Ramos (cell line): ENCODE data around the gene GFPT2.
"Not testable (repeated sequence)": the region's sequence is repeated elsewhere in the genome, so short reads cannot be mapped to it uniquely, and the experiment has no call there.

ENCODE experiments used
- in situ Hi-C: fragments of 300-500 bp; cut with MboI; formaldehyde crosslinking; loops from one replicate; pipeline ENCODE4 v1.14.3; 2022; ENCODE audit warnings: low sequenced_read_pairs; ENCODE audit not compliant: unreplicated experiment

GFPT2 gene

DNA sequence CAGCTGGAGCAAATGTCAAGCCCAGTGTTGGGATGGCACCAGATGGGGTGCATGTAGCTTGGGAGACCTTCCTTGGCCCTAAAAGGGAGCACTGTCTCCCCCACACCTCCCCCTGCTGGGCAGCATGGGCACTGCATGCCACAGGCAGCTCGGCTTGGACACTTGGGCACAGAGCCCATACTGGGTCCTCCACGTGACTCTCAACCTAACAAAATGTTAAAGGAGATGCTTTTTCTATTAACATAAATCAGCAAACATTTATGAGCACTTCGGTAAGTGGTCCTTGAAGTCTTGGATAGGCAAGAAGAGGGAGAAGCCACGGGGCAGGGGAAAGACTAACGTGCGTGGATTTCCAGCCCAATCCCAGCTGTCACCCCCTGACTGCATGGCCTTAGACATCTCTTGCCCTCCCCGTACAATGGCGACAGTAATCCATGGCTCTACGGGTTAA is 37.3 kb downstream of the GFPT2 start:
- in situ Hi-C loops: no loop called here

DNA sequence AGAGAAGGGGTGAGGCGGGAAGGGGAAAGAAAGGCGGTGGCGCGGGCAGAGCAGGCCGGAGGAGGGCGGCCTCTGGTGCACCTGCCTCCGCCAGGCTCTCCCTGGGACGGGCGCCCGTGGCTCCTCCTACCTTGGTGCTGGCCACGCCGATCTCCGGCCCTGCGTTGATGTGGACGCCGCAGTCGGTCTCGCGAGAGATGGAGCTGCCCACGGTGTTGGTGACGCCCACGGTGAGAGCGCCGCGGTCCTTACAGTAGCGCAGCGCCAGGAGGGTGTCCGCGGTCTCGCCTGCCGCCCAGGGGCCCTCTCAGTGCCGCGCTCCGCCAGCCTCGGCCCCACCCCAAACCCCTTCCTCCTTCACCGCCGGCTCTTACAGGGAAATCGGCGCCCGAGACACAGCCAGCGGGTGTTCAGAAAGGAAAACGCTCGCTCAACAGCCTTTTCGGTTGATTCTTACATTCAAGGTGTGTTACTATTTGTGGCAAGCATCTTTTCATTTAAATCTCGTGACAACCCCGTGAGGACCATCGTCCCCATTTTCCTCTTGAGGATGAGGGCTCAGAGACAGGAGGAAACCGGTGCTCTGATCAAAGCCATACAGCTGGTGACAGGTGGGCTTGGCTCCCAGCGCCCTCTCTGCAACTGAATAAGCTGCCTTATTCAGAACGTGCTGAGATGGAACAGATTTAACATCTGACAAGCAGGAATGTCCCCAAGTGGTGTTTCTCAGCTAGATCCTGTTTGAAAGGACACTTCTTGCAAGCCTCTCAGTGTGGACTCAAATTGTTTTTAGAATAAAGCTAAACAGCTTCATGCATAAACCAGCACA is 39.2 kb downstream of the GFPT2 start:
- in situ Hi-C loops: no loop called here

DNA sequence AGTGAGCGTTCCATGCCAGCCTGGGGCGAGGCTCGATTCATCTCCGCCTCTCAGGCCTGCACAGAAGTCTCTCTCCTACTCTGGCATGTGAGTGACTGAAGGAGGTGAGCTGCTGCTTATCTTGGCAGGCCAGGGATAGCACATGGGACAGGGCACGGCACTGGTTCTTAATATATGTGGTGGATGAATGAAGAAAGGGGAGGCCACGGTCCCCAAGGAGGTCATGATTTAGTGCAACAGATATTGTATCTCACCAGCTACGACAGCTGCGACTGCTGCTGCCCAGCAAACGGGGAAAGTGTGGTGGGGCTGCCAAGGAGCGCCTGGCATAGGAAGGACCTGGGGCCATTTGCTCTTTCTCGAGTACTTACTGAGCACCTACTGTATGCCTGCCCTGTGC is 41.9 kb downstream of the GFPT2 start:
- in situ Hi-C loops: no loop called here

DNA sequence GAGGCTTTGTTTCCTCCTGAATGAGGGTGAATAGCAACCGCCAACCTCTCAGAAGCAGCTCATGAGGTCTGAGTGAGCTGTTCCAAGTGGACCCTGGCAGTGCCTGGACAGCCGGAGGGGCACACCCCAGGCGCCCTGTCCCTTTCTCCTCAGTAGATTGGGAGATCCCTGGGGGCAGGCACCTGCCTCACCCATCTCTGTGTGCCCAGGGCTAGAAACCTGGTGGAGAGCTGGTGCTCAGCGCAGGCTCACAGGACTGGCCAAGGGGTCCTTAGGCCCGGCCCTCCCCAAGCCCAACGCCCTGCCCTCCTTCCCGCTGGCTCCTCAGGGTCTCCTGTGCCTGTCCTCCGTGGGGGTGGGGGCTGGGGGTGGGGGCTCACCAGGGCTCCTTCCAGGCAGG is 46.3 kb downstream of the GFPT2 start:
- in situ Hi-C loops: no loop called here

DNA sequence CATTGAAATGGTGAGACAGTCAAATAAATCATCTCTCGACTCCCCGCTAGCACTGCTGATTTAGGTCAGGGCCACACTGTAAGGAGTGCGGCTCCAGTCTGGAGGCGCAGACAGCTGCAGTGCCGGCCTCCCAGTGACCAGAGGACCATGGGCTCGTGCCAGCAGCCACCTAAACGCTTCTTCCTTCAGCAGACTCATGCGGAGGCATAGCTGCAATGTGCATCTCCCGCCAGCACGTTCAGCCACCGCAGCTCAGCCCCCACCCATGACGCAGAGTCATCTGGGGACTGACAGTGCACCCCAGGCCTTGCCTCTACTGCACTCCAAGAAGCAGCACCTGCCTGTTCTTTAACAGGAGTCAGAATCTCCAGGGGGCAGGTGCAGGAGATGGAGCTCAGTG is 47.7 kb downstream of the GFPT2 start:
- in situ Hi-C loops: no loop called here

DNA sequence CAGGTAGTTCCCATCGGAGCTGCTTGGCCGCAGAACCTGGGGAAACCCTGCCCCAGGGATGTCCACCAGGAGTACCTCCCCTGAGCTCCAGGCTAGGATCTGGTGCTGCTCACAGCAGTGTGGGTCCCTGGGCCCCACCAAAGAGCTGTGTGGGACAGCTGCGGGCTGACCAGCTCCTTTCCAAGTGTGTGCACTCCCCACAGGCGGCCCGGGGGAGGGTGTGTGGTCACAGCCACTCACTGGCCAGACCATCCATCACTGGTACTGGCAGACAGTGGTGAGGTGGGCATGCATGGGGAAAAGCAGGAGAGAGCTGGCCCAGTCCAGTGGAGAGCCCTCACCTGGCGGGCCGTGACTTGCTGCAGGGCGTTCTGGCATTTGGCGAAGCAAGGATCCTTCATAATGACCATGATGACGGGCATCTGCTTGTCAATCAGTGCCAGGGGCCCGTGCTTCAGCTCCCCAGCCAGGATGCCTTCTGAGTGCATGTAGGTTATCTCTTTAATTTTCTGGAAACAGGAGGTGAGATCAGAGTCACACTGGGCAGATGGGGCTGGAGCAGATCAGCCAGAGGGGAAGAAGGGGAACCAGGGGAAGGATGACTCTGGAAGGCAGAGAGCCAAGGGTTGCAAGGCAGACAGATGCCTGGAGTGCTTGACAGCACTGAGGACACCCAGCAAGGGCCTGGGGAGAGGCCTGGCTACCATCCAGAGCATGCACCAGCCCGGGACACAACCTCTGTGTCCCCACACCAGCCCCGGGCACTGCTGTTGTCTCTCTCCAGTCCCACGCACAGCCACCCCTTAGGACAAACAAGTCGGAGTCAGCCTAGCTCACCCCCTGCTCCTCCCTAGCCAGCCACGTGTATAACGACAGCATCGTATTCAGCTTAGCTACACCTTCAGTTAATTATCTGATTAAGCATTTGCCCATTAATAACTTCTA is 48.4 kb downstream of the GFPT2 start:
- in situ Hi-C loops: no loop called here

DNA sequence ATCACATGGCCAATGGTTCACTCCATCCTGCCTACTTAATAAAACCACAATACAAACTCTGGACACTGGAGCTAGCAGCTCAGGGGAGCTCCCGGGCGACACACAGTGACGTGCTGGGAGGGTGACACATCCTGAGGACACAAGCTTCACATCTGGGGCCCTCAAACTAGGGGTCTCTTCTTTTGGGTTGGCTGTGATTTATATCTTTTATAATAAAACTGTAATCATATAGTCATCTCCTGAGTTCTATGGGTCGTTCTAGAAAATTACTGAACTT is 49.2 kb downstream of the GFPT2 start:
- in situ Hi-C loops: no loop called here

DNA sequence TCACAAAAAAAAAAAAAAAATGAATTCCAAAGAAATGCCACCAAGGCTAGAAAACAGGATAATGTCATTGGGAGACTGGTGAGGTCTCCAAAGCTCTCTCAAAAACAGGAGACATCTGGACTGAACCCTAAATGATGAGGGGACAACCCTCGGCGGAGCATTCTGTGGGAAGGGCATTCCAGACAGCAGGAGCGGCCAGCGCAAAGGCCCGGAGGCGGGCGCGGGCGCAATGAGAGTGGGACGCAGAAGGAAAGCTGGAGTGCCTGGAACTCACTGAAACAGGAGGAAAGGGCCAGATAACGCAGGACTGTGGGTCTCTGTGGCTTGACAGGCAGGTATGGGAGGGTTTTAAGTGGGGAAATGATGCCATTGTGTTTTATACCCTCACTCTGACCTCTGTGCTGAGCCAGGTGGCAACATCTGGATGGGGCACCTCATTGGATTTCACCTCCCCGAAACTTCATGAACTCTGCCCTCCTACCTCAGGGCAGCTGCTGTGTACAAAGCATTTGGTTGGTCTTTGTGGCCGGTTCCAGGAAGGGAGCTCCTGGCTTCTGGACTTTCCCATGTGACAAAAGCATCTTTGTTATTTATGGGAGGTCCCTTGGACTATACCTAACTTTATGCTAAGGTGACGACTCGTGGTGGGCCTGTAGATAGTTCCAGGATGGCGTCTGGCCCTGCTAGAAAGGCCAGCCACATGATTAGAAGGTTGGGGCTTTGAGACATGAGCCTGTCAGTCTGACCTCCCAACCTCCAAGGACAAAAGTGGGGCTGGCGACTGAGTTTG is 49.7 kb downstream of the GFPT2 start:
- in situ Hi-C loops: no loop called here

DNA sequence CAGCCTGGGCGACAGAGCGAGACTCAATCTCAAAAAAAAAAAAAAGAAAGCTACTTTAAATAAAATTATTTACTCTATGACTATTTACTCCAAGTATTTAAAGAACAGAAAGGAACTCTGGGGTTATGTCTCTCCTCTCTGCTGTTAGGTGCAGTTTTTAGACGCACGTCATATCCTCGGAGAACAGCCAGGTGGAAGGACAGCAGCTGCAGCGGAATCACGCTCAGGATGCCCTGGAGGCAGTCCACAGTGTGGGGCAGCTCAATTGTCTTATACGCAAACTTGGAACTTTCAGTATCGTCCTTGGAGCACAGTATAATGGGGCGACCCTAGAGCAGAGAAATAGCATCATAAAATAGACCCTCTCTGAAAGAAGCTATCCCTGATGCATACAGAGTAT is 50.9 kb downstream of the GFPT2 start:
- in situ Hi-C loops: no loop called here

DNA sequence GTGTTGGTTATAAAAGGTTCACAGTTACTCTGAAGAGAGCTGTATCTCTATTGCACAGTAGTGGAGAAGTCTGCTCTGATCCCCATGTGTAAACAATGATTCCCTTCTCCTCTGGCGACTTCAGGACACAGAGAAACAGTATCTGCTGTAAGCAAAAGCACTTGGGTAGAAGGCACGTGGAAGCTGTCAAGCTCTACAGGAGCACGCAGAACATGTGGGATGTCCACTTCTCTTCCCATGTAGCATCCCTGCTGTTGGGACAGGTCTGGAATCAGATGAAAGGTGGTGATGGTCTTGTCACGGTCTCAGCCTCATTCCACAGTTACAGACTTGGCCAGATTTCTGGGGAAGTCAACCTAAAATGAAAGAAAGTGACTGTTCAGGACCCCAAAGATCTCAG is 51.9 kb downstream of the GFPT2 start:
- in situ Hi-C loops: no loop called here

DNA sequence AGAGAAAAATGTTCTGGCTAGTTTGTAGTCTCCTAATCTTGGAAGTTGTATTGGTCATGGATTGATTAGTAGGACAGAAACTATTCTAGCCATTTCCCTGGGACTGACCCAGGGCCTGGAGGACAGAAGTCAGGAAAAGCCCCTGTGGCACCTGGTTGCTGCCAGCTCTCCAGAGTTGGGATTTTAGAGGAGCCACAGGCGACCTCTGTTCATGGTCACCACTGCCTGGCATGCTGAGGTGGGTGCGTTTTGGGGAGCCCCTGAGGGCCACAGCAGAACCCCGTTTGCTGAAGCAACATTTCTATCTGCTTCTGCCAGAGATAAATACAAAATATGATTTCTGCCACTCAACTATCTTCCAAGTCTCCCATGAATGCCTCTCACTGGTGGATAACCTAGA is 53.6 kb downstream of the GFPT2 start:
- in situ Hi-C loops: no loop called here

DNA sequence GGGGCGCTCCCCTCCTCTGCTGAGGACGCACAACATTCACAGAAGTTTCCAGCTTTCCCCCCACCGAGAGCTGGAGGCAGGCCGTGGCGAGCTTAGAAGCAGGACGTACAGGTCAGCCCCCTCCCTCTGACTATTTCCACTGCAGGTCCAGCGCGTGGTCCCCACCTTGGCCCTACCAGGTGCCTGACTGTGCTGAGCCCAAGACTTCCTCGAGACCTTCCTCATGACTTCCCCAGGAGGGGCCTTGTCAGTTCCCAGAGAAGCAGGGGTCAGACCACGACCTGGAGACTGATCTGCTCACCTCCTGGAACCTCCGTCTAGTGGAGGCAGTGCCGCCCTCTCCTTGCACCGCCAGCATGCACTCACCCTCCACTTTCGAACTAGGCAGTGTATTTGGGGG is 54.1 kb downstream of the GFPT2 start:
- in situ Hi-C loops: not testable (repeated sequence)

DNA sequence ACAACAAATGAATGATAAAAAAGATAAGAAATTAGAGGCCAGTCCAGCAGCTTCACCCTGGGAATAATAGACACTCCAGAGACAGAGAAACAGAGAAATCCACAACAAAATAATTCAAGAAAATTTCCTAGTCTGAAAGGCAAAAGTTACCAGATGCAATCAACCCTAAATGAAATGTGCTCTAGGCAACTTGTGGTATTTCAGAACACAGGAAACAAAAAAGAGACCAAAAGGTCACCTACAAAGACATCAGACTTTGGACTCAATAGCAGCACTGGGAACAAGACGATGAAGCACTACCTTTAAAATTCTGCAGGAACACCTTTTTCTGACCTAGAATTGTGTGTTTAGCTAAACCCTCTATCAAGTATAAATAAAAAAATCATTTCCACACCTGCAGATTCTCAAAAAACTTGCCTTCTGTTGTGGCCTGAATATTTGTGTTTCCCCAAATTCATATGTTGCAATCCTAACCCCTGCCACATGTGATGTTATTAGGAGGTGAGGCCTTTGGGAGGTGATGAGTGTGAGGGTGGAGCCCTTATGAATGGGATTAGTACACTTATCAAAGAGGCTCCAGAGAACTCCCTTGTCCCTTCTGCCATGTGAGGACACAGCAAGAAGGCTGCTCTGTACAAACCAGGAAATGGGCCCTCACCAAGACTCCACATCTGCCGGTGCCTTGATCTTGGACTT is 55.4 kb downstream of the GFPT2 start:
- in situ Hi-C loops: no loop called here

DNA sequence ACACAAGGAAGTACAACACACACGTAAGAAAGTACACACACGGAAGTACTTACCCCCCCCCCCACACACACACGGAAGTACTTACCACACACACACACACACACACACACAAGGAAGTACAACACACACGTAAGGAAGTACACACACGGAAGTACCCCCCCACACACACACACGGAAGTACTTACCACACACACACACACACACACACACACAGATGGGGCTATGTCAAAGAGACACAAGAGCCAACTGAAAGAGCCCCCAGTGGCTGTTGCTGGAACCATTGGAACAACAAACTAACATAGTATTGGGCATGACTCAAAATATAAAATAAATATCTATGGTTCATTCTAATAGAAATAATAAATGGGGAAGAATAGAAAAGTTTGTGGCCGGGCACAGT is 56.4 kb downstream of the GFPT2 start:
- in situ Hi-C loops: no loop called here

DNA sequence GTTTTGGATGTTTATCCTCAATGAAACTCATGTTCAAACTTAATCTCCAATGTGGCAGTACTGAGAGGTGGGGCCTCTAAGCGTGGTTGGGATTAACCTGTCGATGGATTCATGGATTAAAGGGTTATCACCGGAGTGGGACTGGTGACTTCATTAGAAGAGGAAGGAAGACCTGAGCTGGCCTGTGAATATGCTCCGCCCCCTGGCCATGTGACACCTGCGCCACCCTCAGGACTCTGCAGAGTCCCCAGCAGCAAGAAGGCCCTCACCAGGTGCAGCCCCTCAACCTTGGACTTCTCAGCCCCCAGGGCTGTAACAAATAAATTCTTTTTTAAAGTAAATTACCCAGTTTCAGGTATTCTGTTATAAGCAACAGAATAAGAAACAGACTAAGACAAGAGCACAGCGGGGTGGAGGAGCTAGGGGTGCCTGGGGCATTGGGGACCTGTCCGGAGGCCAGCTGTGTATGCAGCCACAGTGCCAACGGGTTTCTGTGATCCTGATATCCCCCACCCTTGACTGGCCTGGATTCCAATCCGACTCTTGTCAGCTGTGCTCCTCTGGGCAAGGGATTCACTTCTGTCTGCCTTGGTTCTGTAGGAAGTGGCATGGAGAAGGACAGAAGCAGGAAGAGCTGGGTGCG is 58.1 kb downstream of the GFPT2 start:
- in situ Hi-C loops: no loop called here

DNA sequence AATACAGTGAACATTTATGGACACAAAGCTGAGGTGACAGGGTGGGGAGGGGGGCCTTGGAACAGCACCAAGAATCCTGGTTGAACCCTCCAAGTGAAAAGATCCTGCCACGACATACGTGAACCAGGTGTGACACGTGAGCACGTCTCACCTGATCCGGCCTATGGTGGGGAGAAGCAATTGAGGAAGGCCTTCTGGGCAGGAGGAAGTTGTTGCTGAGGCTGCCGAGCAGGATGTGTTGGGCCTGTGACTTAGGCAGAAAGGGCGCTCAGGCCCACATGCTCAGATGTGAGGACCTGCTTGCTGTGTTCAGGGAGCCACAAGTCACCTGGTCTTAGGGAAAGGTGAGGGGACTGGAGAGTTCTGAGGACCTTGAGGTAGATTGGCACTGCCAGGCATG is 58.7 kb downstream of the GFPT2 start:
- in situ Hi-C loops: no loop called here

DNA sequence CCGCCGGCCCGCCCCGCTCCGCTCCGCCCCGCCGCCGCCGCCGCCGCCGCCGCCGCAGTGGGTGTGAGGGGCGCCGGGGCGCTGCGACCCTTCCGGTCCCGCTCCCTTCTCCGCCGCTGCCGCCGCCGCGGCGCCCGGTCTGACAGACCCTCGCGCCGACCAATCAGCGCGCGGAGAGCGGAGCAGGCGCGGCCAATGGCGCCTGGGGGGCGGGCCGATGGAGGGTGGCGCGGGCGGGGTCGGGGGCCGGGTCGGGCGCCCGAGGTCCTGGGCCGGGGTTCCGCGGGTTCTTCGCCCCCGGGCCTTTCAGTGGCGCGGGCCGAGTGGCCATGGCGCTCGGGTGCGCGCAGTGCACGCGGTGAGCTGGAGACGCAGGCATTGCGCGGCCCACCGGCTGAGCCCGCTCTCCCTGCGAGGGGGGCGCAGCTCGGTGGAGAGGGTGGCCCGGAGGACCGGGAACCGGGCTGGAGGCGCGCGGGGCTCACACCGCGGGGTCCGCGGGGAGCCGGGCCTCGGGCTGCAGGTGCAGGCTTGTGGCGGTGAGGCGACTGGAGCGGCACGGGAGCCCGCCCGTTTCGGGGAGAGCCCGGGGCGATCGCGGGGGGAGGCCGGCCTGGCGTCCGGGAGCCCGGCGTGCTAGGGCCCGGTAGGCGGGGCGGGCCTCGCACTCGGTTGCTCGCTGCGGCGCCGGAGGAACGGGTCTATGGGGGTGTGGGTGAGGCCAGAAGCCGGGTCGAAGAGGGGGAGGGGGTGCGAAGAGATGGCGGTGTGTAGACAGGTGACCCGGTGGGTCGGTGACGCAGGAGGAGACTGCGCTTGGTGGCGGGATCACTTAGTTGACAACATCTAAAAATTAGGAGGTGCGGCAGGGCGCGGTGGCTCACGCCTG is 60.9 kb downstream of the GFPT2 start, which contains the start of gene MAPK9:
MAPK9 (minus strand) TSS at position 141 of the 889 bp plus-strand sequence. CDS start 11,522 bp downstream, outside the sequence.
- in situ Hi-C loops: no loop called here

DNA sequence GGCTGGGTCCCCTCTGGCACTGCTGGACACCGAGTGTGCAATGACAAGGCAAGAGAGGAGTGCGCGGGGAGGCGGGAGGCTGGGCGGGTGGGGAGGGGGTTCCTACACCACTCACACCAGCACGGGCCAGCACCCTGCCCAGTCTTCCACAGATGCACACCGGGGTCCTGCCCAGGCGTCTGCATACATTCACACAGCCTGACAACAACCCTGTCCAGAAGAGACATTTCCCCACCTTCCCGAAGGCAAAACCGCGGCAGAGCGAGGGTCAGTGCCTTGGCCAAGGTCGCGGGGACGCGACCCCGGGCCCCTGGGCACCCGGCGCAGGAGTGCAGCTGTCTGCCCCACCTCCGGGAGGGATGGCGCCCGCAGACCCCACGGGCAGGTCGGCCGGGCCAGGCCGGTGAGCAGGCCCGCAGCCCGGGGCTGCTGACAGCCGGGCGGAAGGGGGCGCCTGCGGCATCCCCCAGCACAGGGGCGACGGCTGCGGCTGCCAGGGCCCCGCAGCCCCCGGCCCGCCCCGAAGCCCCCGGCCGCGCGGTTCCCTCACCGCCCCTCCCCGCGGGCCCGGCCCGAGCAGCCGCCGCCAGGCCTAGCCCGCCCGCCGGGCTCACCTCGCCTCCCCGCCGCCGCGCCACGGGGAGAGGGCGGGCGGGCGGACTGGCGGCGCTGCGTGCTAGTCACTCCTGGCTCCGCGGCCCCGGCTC is 61.7 kb downstream of the GFPT2 start:
- in situ Hi-C loops: no loop called here
